Colonic mucosa (tissue), 4 donors: ENCODE measurements around the gene OLFM2. TPM values are rescaled to one million over a fixed set of nuclear protein-coding genes. Genes with fewer than 3 reads are reported as not detected.

Source experiments
- DNase-seq: peaks from one replicate; pipeline ENCODE4 v3.0.0-alpha.2; 2020
- H3K27ac ChIP-seq: fragments of 200-600 bp; one replicate; pipeline ENCODE4 v1.8.0; 2021
- H3K27me3 ChIP-seq: fragments of 200-600 bp; one replicate; pipeline ENCODE4 v1.8.0; 2021
- H3K36me3 ChIP-seq: fragments of 200-600 bp; one replicate; pipeline ENCODE4 v1.8.0; 2021
- H3K4me1 ChIP-seq: fragments of 200-600 bp; one replicate; pipeline ENCODE4 v1.8.0; 2021; ENCODE audit warnings: mild to moderate bottlenecking
- H3K4me3 ChIP-seq: fragments of 200-600 bp; one replicate; pipeline ENCODE4 v1.8.0; 2021
- H3K9ac ChIP-seq, 2 donors: one replicate each; pipeline ENCODE4 v1.7.0; 2013; ENCODE audit warnings: control low read depth in 2 of 2, low read depth in 2 of 2, low read length in 2 of 2
- H3K9me3 ChIP-seq: fragments of 200-600 bp; one replicate; pipeline ENCODE4 v1.8.0; 2021
- CTCF ChIP-seq: fragments of 200-600 bp; IDR thresholded peaks from one replicate; pipeline ENCODE4 v1.8.0; 2022; ENCODE audit warnings: antibody characterized with exemption, mild to moderate bottlenecking
- intact Hi-C: fragments of 100-400 bp; cut with DNase I; formaldehyde crosslinking; loops from one replicate; pipeline ENCODE4 v1.14.1; 2022
- total RNA-seq, 2 donors: library from RNA; stranded (reverse); fragmentation: NEBNext Ultra II Directional in 1 of 2; extraction: Animal tissue kit (Norgen Biotek cat#: 25700) in 1 of 2; gene quantifications; one replicate each; pipeline ENCODE4 v1.2.1, GENCODE V29; 2021
- donor health status: healthy.
- donor health status: DM: no; HTN: no; CAD: no.
- donor health status: DM: no; HTN: no; CAD: no.

The OLFM2 gene
- total RNA-seq, 2 donors from 2014 or later = 1.2 to 1.9 TPM

GRCh38 chr19:9916719-9917118 is 19.6 kb downstream of the OLFM2 start:
- peaks cover 20% of the 10 kb centered on the region for H3K27me3 ChIP-seq
- no peak for TF ChIP-seq CTCF
- intact Hi-C loops = no loop called here

GRCh38 chr19:9914315-9915207 is 21.8 kb downstream of the OLFM2 start:
- intact Hi-C loops = loop anchor here (2.0 kb wide), 1 partner anchor 66 kb away; no protein-coding TSS in a partner anchor
- Histone ChIP-seq H3K4me3 (peak overlapping the region; percentile 37), H3K36me3 (no peaks in the 10 kb centered on the region), H3K27ac (no peak overlapping the region), H3K4me1 (no peaks in the 10 kb centered on the region), H3K9ac (peak overlapping the region; percentile 19 to 24), H3K27me3 (peaks cover 20% of the 10 kb centered on the region), H3K9me3 (no peaks in the 10 kb centered on the region)
- peak; percentile 66 for DNase-seq
- TF ChIP-seq CTCF = peak; percentile 37

More at GRCh38 chr19:9916719-9917118, 19.6 kb downstream of the OLFM2 start:
- no peak for DNase-seq
- H3K36me3 ChIP-seq = no peaks in the 10 kb centered on the region
- H3K4me1 ChIP-seq = no peaks in the 10 kb centered on the region
- no peak overlapping the region for H3K27ac ChIP-seq
- no peaks in the 10 kb centered on the region for H3K9me3 ChIP-seq
- H3K9ac ChIP-seq = no peak overlapping the region
- H3K4me3 ChIP-seq = no peak overlapping the region

GRCh38 chr19:9914001-9914314 is 22.4 kb downstream of the OLFM2 start:
- intact Hi-C loops = loop anchor here (2.0 kb wide), 1 partner anchor 65 kb away; no protein-coding TSS in a partner anchor
- Histone ChIP-seq H3K27ac (no peak overlapping the region), H3K36me3 (no peaks in the 10 kb centered on the region), H3K4me3 (peak overlapping the region; percentile 37), H3K9ac (peak overlapping the region; percentile 19 to 24), H3K4me1 (no peaks in the 10 kb centered on the region), H3K9me3 (no peaks in the 10 kb centered on the region), H3K27me3 (peaks cover 20% of the 10 kb centered on the region)
- no peak for TF ChIP-seq CTCF
- no peak for DNase-seq

GRCh38 chr19:9913237-9914000 is 22.9 kb downstream of the OLFM2 start:
- Histone ChIP-seq H3K36me3 (no peaks in the 10 kb centered on the region), H3K9me3 (no peaks in the 10 kb centered on the region), H3K9ac (no peak overlapping the region), H3K4me3 (peak overlapping the region; percentile 37), H3K27ac (no peak overlapping the region), H3K4me1 (no peaks in the 10 kb centered on the region), H3K27me3 (peaks cover 20% of the 10 kb centered on the region)
- no peak for TF ChIP-seq CTCF
- no peak for DNase-seq
- intact Hi-C loops = no loop called here

GRCh38 chr19:9912551-9913236 is 23.6 kb downstream of the OLFM2 start:
- Histone ChIP-seq H3K9ac (no peak overlapping the region), H3K27ac (no peak overlapping the region), H3K4me3 (no peak overlapping the region), H3K4me1 (no peaks in the 10 kb centered on the region), H3K9me3 (no peaks in the 10 kb centered on the region), H3K36me3 (no peaks in the 10 kb centered on the region), H3K27me3 (peaks cover 20% of the 10 kb centered on the region)
- intact Hi-C loops = no loop called here
- no peak for TF ChIP-seq CTCF
- no peak for DNase-seq
